ENCODE results near the gene ITPR1.

DNA sequence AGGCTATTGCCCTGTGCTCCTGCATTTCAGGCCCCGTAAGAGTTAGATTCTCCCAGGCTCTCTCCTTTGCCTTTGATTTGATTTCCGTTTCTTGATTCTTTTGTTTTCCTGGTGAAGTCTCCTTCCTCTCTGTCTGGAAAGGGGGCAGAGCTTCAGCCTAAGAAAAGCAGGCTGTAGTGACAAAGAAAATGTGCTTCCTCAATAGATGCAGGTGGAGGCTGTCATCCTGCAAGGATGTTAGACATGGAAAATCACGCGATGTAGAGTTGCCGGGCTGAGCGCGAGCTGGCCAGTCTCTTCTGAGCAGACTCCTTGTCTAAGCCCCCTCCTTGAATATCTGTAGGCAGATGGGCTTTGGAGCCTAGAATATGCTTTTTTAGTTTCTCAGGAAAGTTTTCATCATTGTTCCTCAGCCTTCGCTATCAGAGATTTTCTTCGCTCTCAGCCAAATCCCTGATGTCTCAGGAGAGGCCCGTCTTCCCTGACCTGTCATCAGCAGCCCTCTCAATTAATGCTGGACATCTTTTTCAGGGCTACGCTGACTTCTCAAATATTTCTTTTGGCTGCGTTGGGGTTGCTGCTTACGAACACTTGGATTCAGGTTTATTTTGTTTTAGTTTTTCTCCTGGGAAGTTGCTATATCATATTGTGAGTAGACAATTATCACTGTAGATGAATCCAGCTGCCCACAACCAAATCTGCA lies 163.6 kb downstream of the ITPR1 start:
- TF ChIP-seq, protein P1, sequence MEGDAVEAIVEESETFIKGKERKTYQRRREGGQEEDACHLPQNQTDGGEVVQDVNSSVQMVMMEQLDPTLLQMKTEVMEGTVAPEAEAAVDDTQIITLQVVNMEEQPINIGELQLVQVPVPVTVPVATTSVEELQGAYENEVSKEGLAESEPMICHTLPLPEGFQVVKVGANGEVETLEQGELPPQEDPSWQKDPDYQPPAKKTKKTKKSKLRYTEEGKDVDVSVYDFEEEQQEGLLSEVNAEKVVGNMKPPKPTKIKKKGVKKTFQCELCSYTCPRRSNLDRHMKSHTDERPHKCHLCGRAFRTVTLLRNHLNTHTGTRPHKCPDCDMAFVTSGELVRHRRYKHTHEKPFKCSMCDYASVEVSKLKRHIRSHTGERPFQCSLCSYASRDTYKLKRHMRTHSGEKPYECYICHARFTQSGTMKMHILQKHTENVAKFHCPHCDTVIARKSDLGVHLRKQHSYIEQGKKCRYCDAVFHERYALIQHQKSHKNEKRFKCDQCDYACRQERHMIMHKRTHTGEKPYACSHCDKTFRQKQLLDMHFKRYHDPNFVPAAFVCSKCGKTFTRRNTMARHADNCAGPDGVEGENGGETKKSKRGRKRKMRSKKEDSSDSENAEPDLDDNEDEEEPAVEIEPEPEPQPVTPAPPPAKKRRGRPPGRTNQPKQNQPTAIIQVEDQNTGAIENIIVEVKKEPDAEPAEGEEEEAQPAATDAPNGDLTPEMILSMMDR (IDR thresholded peaks at IDR 0.05): no peak
- no peak for TF ChIP-seq POLR2A (IDR thresholded peaks at IDR 0.05)

Measured in thyroid gland (tissue), 4 donors.